Measurements from ENCODE around the gene POU6F2. TPM values are rescaled to one million over a fixed set of nuclear protein-coding genes. Genes with fewer than 3 reads are reported as not detected.

Gene POU6F2
- total and polyA plus RNA-seq, 9 of the 15 experiments (the other 6 are each of a cell fraction or from before 2014, with no cell fraction given): 0.29 to 1.5 (median 0.96) TPM

DNA sequence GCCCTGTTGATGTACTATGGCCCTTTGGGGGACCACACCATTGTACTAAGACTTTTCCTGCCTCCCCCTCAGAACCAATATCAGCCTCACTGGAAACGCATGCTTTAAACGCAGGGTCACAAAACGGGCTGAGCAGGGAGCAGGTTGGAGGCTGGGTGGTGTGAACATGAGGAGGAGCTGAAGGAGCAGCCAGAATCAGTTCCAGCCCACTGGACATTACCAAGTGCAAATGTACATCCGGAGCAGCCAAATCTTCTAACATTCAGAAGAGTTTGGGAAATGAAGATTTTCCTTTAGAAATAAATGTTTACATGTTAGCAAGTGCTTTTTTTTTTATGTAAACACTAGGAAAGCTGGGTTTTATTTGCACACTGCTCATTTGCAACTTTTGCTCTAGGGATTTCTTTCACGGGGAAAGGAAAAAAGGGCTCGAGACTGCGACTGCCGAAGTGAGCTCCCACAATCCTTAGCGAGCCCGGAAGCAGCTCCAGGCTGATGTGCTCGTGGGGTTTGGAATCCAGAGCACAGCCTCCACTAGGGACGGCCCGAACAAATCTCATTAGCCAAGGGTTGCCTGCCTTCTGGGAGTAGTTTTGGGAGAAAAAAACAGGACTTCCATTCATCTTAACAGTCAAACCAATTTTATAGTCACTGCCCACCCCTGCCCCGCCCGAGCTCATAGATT lies 480.5 kb downstream of the POU6F2 start (continued):
- TF ChIP-seq C11orf30 (IDR thresholded peaks at IDR 0.05; ENCODE audit: low read depth): no peak
- no peak for TF ChIP-seq ZNF263 (CRISPR knock-in tag; IDR thresholded peaks at IDR 0.05; ENCODE audit: borderline replicate concordance)
- TF ChIP-seq, protein P1, sequence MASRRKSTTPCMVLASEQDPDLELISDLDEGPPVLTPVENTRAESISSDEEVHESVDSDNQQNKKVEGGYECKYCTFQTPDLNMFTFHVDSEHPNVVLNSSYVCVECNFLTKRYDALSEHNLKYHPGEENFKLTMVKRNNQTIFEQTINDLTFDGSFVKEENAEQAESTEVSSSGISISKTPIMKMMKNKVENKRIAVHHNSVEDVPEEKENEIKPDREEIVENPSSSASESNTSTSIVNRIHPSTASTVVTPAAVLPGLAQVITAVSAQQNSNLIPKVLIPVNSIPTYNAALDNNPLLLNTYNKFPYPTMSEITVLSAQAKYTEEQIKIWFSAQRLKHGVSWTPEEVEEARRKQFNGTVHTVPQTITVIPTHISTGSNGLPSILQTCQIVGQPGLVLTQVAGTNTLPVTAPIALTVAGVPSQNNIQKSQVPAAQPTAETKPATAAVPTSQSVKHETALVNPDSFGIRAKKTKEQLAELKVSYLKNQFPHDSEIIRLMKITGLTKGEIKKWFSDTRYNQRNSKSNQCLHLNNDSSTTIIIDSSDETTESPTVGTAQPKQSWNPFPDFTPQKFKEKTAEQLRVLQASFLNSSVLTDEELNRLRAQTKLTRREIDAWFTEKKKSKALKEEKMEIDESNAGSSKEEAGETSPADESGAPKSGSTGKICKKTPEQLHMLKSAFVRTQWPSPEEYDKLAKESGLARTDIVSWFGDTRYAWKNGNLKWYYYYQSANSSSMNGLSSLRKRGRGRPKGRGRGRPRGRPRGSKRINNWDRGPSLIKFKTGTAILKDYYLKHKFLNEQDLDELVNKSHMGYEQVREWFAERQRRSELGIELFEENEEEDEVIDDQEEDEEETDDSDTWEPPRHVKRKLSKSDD (conservative IDR thresholded peaks at IDR 0.05; ENCODE audit: low read length): no peak
- no peak for TF ChIP-seq JUND (IDR thresholded peaks at IDR 0.05; ENCODE audit: borderline replicate concordance, low read depth, low read length)
- no peak for TF ChIP-seq JUND (tag; IDR thresholded peaks at IDR 0.05; ENCODE audit: borderline replicate concordance, low read depth, low read length)
- TF ChIP-seq ZNF133 (CRISPR knock-in tag; IDR thresholded peaks at IDR 0.05): no peak
- peak; percentile 40 for TF ChIP-seq ETV1 (tag; conservative IDR thresholded peaks at IDR 0.05; ENCODE audit: low read depth)
- TF ChIP-seq ZBED1 (IDR thresholded peaks at IDR 0.05): no peak
- peak; percentile 24; the same call in 1 of the 2 replicates for TF ChIP-seq CXXC5 (CRISPR knock-in tag; IDR thresholded peaks at IDR 0.05)
- TF ChIP-seq PRPF4 (IDR thresholded peaks at IDR 0.05; ENCODE audit: insufficient read depth, low read depth, low read length, poor library complexity, severe bottlenecking): no peak
- TF ChIP-seq, protein P2, sequence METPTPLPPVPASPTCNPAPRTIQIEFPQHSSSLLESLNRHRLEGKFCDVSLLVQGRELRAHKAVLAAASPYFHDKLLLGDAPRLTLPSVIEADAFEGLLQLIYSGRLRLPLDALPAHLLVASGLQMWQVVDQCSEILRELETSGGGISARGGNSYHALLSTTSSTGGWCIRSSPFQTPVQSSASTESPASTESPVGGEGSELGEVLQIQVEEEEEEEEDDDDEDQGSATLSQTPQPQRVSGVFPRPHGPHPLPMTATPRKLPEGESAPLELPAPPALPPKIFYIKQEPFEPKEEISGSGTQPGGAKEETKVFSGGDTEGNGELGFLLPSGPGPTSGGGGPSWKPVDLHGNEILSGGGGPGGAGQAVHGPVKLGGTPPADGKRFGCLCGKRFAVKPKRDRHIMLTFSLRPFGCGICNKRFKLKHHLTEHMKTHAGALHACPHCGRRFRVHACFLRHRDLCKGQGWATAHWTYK (CRISPR knock-in tag; IDR thresholded peaks at IDR 0.05): no peak
- TF ChIP-seq ZNF175 (CRISPR knock-in tag; IDR thresholded peaks at IDR 0.05; ENCODE audit: low read depth): 0 out of 2 replicates have a peak, but pooled peaks have one; percentile 32
- no peak for TF ChIP-seq SIX5 (IDR thresholded peaks at IDR 0.05; ENCODE audit: borderline replicate concordance in 1 of 2, insufficient read depth in 1 of 2, low read depth in 1 of 2, low read length in 2 of 2)
- no peak for TF ChIP-seq PHB2 (IDR thresholded peaks at IDR 0.05; ENCODE audit: low read depth)
- no peak for TF ChIP-seq GTF2E2 (tag; IDR thresholded peaks at IDR 0.05)
- no peak for TF ChIP-seq CSDE1 (IDR thresholded peaks at IDR 0.05)
